ENCODE measurements around the gene GSTP1.

DNA sequence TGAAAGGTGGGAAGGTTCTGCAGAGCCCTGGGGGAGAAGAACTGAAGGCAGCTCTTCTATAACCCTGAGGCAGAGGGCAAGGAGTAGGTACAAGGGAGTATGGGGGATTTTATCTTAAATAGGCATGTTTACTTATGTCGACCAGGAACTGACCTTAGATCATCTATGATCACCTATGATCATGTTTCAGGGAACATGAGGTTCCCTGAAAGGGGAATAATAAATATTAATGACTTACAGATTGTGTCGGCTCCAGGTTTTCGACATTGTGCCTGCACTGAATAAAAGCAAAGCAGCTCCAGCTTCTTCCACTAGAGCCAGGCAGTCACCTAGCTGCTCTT lies 9.9 kb downstream of the GSTP1 start:
- TF ChIP-seq CHD2 (IDR thresholded peaks at IDR 0.05; ENCODE audit: low read length) (no peak), EP300 (IDR thresholded peaks at IDR 0.05; ENCODE audit: borderline replicate concordance in 1 of 2, low read depth in 2 of 2, low read length in 2 of 2) (no peak), TEAD4 (IDR thresholded peaks at IDR 0.05; ENCODE audit: low read depth, low read length) (no peak), POLR2A (IDR thresholded peaks at IDR 0.05; ENCODE audit: control extremely low read depth in 1 of 2, low read depth in 2 of 2, low read length in 2 of 2) (no peak), CHD1 (IDR thresholded peaks at IDR 0.05; ENCODE audit: low read depth, low read length) (no peak), CTCF (IDR thresholded peaks at IDR 0.05; ENCODE audit: control extremely low read depth in 1 of 3, insufficient read depth in 1 of 3, low read depth in 1 of 3, low read length in 3 of 3) (no peak), SRF (IDR thresholded peaks at IDR 0.05; ENCODE audit: low read depth, low read length) (no peak), POLR2AphosphoS5 (IDR thresholded peaks at IDR 0.05; ENCODE audit: low read depth, low read length) (no peak), BACH1 (IDR thresholded peaks at IDR 0.05; ENCODE audit: low read length) (no peak), JUND (IDR thresholded peaks at IDR 0.05; ENCODE audit: low read length) (no peak), RNF2 (IDR thresholded peaks at IDR 0.05; ENCODE audit: borderline replicate concordance, low read depth, low read length, missing control alignments, poor library complexity, severe bottlenecking) (no peak), TAF1 (IDR thresholded peaks at IDR 0.05; ENCODE audit: low read depth, low read length) (no peak), CREB1 (IDR thresholded peaks at IDR 0.05) (no peak), FOSL1 (IDR thresholded peaks at IDR 0.05; ENCODE audit: insufficient read depth, low read depth, low read length) (no peak)
